ENCODE results near the gene PICALM.

PICALM gene

GRCh38 chr11:85951428-85952107, 117.3 kb downstream of the PICALM start:
- DNase-seq (ENCODE audit: low read depth) = no peak
- TF ChIP-seq, protein P1, sequence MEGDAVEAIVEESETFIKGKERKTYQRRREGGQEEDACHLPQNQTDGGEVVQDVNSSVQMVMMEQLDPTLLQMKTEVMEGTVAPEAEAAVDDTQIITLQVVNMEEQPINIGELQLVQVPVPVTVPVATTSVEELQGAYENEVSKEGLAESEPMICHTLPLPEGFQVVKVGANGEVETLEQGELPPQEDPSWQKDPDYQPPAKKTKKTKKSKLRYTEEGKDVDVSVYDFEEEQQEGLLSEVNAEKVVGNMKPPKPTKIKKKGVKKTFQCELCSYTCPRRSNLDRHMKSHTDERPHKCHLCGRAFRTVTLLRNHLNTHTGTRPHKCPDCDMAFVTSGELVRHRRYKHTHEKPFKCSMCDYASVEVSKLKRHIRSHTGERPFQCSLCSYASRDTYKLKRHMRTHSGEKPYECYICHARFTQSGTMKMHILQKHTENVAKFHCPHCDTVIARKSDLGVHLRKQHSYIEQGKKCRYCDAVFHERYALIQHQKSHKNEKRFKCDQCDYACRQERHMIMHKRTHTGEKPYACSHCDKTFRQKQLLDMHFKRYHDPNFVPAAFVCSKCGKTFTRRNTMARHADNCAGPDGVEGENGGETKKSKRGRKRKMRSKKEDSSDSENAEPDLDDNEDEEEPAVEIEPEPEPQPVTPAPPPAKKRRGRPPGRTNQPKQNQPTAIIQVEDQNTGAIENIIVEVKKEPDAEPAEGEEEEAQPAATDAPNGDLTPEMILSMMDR (conservative IDR thresholded peaks at IDR 0.05; ENCODE audit: low read length) = no peak
- H3K4me3 ChIP-seq (ENCODE audit: low read length) = no peak overlapping the region

DNA sequence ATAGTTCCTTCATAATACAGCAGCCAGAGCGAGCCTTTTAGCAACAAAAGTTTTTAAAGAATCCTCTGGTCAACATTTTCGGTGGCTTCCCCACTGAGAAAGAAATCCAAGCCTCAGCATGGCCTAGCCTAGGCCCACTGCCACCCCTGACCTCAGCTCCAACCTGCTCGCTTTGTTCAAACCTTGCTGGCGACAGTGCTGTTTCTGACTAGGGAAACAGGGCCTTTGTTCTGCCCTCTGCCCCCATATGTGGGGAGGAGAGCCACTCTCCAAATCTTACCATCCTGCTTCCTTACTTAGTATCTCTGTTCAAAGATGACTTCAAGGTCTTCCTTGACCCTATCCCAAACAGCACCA, 117.9 kb downstream of the PICALM start:
- no peak overlapping the region for H3K4me3 ChIP-seq (ENCODE audit: low read length)
- TF ChIP-seq, protein P1 (conservative IDR thresholded peaks at IDR 0.05; ENCODE audit: low read length) = no peak
- DNase-seq (ENCODE audit: low read depth) = no peak

GRCh38 chr11:85950317-85951048, 118.4 kb downstream of the PICALM start:
- H3K4me3 ChIP-seq (ENCODE audit: low read length) = no peak overlapping the region
- TF ChIP-seq, protein P1 (conservative IDR thresholded peaks at IDR 0.05; ENCODE audit: low read length) = no peak
- DNase-seq (ENCODE audit: low read depth) = no peak

GRCh38 chr11:85949798-85950197, 119.1 kb downstream of the PICALM start:
- TF ChIP-seq, protein P1 (conservative IDR thresholded peaks at IDR 0.05; ENCODE audit: low read length) = no peak
- H3K4me3 ChIP-seq (ENCODE audit: low read length) = no peak overlapping the region

DNA sequence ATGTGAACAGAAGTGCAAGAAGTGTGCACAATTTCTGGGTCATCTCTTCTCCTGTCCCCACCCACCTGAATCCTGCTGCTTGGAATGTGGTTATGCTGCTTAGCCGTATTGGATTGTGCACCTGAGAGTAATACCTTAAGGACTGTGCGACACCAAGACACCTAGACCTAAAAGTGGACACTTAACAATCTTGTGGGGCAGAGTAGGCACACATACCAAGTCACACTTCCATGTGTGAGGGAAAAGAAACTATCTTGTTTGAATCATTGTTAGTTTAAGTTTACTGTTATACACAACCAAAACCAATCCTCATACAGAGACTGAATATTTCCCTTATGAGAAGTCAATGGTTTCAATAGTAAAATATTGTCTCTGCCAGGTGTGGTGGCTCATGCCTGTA, 120.0 kb downstream of the PICALM start:
- DNase-seq (ENCODE audit: low read depth) = no peak
- TF ChIP-seq, protein P1 (conservative IDR thresholded peaks at IDR 0.05; ENCODE audit: low read length) = no peak
- no peak overlapping the region for H3K4me3 ChIP-seq (ENCODE audit: low read length)

More at GRCh38 chr11:85949798-85950197, 119.1 kb downstream of the PICALM start:
- DNase-seq (ENCODE audit: low read depth) = no peak

DNA sequence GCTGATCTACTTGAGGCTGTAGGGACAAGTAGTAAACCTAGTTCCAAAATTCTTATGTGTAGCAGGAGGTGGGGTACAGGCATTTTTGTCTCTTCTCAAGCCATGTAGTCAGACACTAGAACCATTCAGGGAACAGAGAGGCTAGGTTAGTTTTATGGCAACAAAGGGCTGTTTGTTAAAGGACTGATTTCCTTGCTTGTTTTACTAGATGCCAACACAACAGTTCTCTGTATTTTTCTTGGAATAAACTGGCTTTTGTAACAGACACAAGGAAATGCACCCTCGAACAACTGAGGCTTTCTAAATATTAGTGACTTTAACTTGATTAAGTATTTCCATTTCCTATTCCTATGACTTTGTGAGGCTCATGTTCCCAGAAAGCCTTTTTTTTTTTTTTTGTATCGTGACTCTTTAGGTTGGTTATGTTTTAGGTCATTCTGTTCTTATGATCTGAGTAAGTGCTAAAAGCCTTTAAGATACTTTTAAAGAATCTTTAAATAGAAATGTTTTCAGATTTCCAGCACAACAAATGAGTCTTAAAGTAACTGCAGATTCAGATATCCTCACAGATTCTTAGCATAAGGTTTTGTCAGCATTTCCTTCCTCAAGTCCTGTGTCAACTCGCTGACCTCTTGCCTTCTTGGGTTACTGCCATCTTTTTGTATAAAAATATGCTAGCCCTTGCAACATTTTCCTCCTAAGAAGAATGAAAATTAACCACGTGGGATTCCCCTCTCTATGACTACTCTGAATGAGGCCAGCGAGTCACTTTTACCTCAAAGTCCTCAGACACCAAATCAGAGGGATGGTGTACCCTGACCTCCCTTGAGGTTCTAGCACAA, 121.2 kb downstream of the PICALM start:
- DNase-seq (ENCODE audit: low read depth) = peak; percentile 93
- TF ChIP-seq, protein P1 (conservative IDR thresholded peaks at IDR 0.05; ENCODE audit: low read length) = no peak
- no peak overlapping the region for H3K4me3 ChIP-seq (ENCODE audit: low read length)
